Body of pancreas (tissue), 4 donors: ENCODE data around the gene C1R.

ENCODE experiments used
- CTCF ChIP-seq, 7 experiments: fragments of 450-650 bp in 4 of 7; fragments of 200-600 bp in 3 of 7; sonication (generic) in 3 of 7; IDR thresholded peaks; one replicate each; pipeline ENCODE4 v1.5.1; 2016 to 2019; ENCODE audit warnings: antibody characterized with exemption in 7 of 7
- POLR2A ChIP-seq, 3 donors: fragments of 450-650 bp; IDR thresholded peaks; one replicate each; pipeline ENCODE4 v1.6.1; 2016; ENCODE audit warnings: antibody characterized with exemption in 3 of 3, mild to moderate bottlenecking in 2 of 3

GRCh38 chr12:7128681-7129286 is 36.5 kb upstream of the C1R start, which contains the start of gene RBP5:
- TF ChIP-seq CTCF (IDR thresholded peaks at IDR 0.05) (no peak), POLR2A (IDR thresholded peaks at IDR 0.05) (peak in 1 of 3 donors; percentile 42)
